Measurements from ENCODE around the gene SMC1B. TPM values are rescaled to one million over a fixed set of nuclear protein-coding genes. Genes with fewer than 3 reads are reported as not detected.
"Not testable (repeated sequence)": the region's sequence is repeated elsewhere in the genome, so short reads cannot be mapped to it uniquely, and the experiment has no call there.

SMC1B gene
- total RNA-seq, 3 donors from 2014 or later (not counting 1 experiment from before 2014, with no cell fraction given), result 0.07 to 0.09 TPM; not detected in 1

GRCh38 chr22:45441138-45441537, 27.7 kb upstream of the SMC1B start:
- Mint-ChIP-seq H3K27me3 (ENCODE audit: low read depth in 2 of 2) (peaks cover 8 to 12% of the 10 kb centered on the region in 2 donors), H3K27ac (no peak overlapping the region), H3K9me3 (no peaks in the 10 kb centered on the region), H3K36me3 (no peaks in the 10 kb centered on the region), H3K4me1 (peaks cover 0 to 8% of the 10 kb centered on the region in 2 donors), H3K4me3 (no peak overlapping the region)
- H3K4me1 ChIP-seq (ENCODE audit: control insufficient read depth, insufficient read depth, low read length), result no peaks in the 10 kb centered on the region
- WGBS (ENCODE audit: insufficient coverage), result 32% methylated on average over 10 of the region's 10 CpGs
- peak in 1 of 3 donors; percentile 30 for ATAC-seq
- H3K36me3 ChIP-seq (ENCODE audit: control insufficient read depth, insufficient read depth, low read length), result no peaks in the 10 kb centered on the region
- no peak for TF ChIP-seq CTCF (IDR thresholded peaks at IDR 0.05)
- H3K27ac ChIP-seq (ENCODE audit: low read length), result no peak overlapping the region
- DNase-seq, result peak in 1 of 2 donors; percentile 52
- no peak overlapping the region for H3K4me3 ChIP-seq (ENCODE audit: low read length)
- intact Hi-C loops (cut with micrococcal nuclease), result no loop called here
- H3K9me3 ChIP-seq (ENCODE audit: control insufficient read depth, insufficient read depth, low read length), result no peaks in the 10 kb centered on the region
- H3K27me3 ChIP-seq (ENCODE audit: control insufficient read depth, insufficient read depth, low read length), result peaks cover 2% of the 10 kb centered on the region

- H3K27ac ChIP-seq (ENCODE audit: low read length); H3K9me3 Mint-ChIP-seq; H3K27ac Mint-ChIP-seq; H3K27me3 ChIP-seq (ENCODE audit: control insufficient read depth, insufficient read depth, low read length); H3K4me1 ChIP-seq (ENCODE audit: control insufficient read depth, insufficient read depth, low read length); H3K36me3 Mint-ChIP-seq; intact Hi-C loops (cut with micrococcal nuclease); H3K4me3 ChIP-seq (ENCODE audit: low read length); DNase-seq; H3K9me3 ChIP-seq (ENCODE audit: control insufficient read depth, insufficient read depth, low read length); H3K4me3 Mint-ChIP-seq; ATAC-seq; H3K36me3 ChIP-seq (ENCODE audit: control insufficient read depth, insufficient read depth, low read length): not testable (repeated sequence)
- 38% methylated on average over 12 of the region's 13 CpGs for WGBS (ENCODE audit: insufficient coverage)
- H3K27me3 Mint-ChIP-seq (ENCODE audit: low read depth in 2 of 2), result peaks cover 8 to 12% of the 10 kb centered on the region in 2 donors
- H3K4me1 Mint-ChIP-seq, result peaks cover 0 to 10% of the 10 kb centered on the region in 2 donors
Observed at GRCh38 chr22:45440688-45441087, 27.3 kb upstream of the SMC1B start.

- ATAC-seq (no peak), DNase-seq (no peak)
- H3K27ac Mint-ChIP-seq, result no peak overlapping the region
- H3K36me3 Mint-ChIP-seq, result no peaks in the 10 kb centered on the region
- no peak overlapping the region for H3K4me3 Mint-ChIP-seq
- H3K27me3 Mint-ChIP-seq (ENCODE audit: low read depth in 2 of 2), result peaks cover 8 to 12% of the 10 kb centered on the region in 2 donors
- H3K4me1 Mint-ChIP-seq, result peaks cover 0 to 16% of the 10 kb centered on the region in 2 donors
- intact Hi-C loops (cut with micrococcal nuclease), result no loop called here
- Histone ChIP-seq H3K27me3 (ENCODE audit: control insufficient read depth, insufficient read depth, low read length) (peaks cover 2% of the 10 kb centered on the region), H3K27ac (ENCODE audit: low read length) (no peak overlapping the region), H3K9me3 (ENCODE audit: control insufficient read depth, insufficient read depth, low read length) (no peaks in the 10 kb centered on the region), H3K36me3 (ENCODE audit: control insufficient read depth, insufficient read depth, low read length) (no peaks in the 10 kb centered on the region), H3K4me1 (ENCODE audit: control insufficient read depth, insufficient read depth, low read length) (peaks cover 8% of the 10 kb centered on the region), H3K4me3 (ENCODE audit: low read length) (no peak overlapping the region)
- H3K9me3 Mint-ChIP-seq, result no peaks in the 10 kb centered on the region
- no peak for TF ChIP-seq CTCF (IDR thresholded peaks at IDR 0.05)
Observed at GRCh38 chr22:45438336-45438735, 24.9 kb upstream of the SMC1B start.

- peaks cover 0 to 16% of the 10 kb centered on the region in 2 donors for H3K4me1 Mint-ChIP-seq
- H3K4me1 ChIP-seq (ENCODE audit: control insufficient read depth, insufficient read depth, low read length); H3K27ac ChIP-seq (ENCODE audit: low read length); H3K36me3 ChIP-seq (ENCODE audit: control insufficient read depth, insufficient read depth, low read length); H3K4me3 ChIP-seq (ENCODE audit: low read length); intact Hi-C loops (cut with micrococcal nuclease); H3K9me3 Mint-ChIP-seq; H3K27me3 ChIP-seq (ENCODE audit: control insufficient read depth, insufficient read depth, low read length); H3K9me3 ChIP-seq (ENCODE audit: control insufficient read depth, insufficient read depth, low read length); H3K36me3 Mint-ChIP-seq; H3K27ac Mint-ChIP-seq; ATAC-seq: not testable (repeated sequence)
- WGBS (ENCODE audit: insufficient coverage), result 93% methylated on average over 27 of the region's 34 CpGs
- peak overlapping the region; percentile 55 for H3K4me3 Mint-ChIP-seq
- peak; percentile 23 to 34 for DNase-seq
- peaks cover 8 to 12% of the 10 kb centered on the region in 2 donors for H3K27me3 Mint-ChIP-seq (ENCODE audit: low read depth in 2 of 2)
Observed at GRCh38 chr22:45436871-45437517, 23.6 kb upstream of the SMC1B start.
